OCI-LY1 (cell line): ENCODE data around the gene BCL10.

ENCODE experiments used
- H2AFZ ChIP-seq: fragments of 200-600 bp; sonication (generic), shearing (Covaris generic); 2 replicates; pipeline ENCODE4 v1.6.0; 2014; ENCODE audit warnings: antibody characterized with exemption, mild to moderate bottlenecking, low read length
- H3F3A ChIP-seq: fragments of 200-600 bp; sonication (generic), shearing (Covaris generic); 2 replicates; pipeline ENCODE4 v1.6.0; 2014; ENCODE audit warnings: mild to moderate bottlenecking, antibody characterized with exemption, low read length, moderate library complexity; ENCODE audit not compliant: insufficient read depth
- H3K27ac ChIP-seq: fragments of 200-600 bp; sonication (generic); 2 replicates; pipeline ENCODE4 v1.5.1; 2014; ENCODE audit warnings: low read length, mixed run types, mild to moderate bottlenecking, low read depth; ENCODE audit not compliant: poor library complexity, severe bottlenecking
- H3K27me3 ChIP-seq: fragments of 200-600 bp; sonication (generic); 2 replicates; pipeline ENCODE4 v1.6.0; 2014; ENCODE audit warnings: antibody characterized with exemption, mild to moderate bottlenecking, low read length, moderate library complexity; ENCODE audit not compliant: insufficient read depth
- H3K36me3 ChIP-seq: fragments of 200-600 bp; sonication (generic); 2 replicates; pipeline ENCODE4 v1.6.1; 2014; ENCODE audit warnings: mild to moderate bottlenecking, antibody characterized with exemption, low read length, moderate library complexity, mixed read lengths; ENCODE audit not compliant: insufficient read depth
- H3K4me1 ChIP-seq: fragments of 200-600 bp; sonication (generic); 2 replicates; pipeline ENCODE4 v1.5.1; 2014; ENCODE audit warnings: mild to moderate bottlenecking, low read length, moderate library complexity; ENCODE audit not compliant: insufficient read depth, severe bottlenecking
- H3K4me2 ChIP-seq: fragments of 200-600 bp; sonication (generic), shearing (Covaris generic); 2 replicates; pipeline ENCODE4 v1.6.1; 2014; ENCODE audit warnings: low read length
- H3K4me3 ChIP-seq: fragments of 200-600 bp; sonication (generic); 2 replicates; pipeline ENCODE4 v1.5.1; 2014; ENCODE audit warnings: low read length, low read depth, mild to moderate bottlenecking, mixed read lengths; ENCODE audit not compliant: poor library complexity, severe bottlenecking
- H3K79me2 ChIP-seq: fragments of 200-600 bp; shearing (Covaris generic); 2 replicates; pipeline ENCODE4 v1.6.1; 2016; ENCODE audit warnings: mixed run types, low read length, mixed read lengths; ENCODE audit not compliant: insufficient read depth
- H3K9ac ChIP-seq: fragments of 200-600 bp; sonication (generic), shearing (Covaris generic); 2 replicates; pipeline ENCODE4 v1.6.1; 2014; ENCODE audit warnings: mild to moderate bottlenecking, low read length, mixed read lengths
- H3K9me2 ChIP-seq: fragments of 200-600 bp; sonication (generic), shearing (Covaris generic); 2 replicates; pipeline ENCODE4 v1.6.1; 2014; ENCODE audit warnings: low read depth, mild to moderate bottlenecking, low read length, mixed read lengths
- H3K9me3 ChIP-seq: fragments of 200-600 bp; shearing (Covaris generic); 2 replicates; pipeline ENCODE4 v1.6.1; 2014; ENCODE audit warnings: low read length, mixed read lengths
- H4K20me1 ChIP-seq: fragments of 200-600 bp; sonication (generic), shearing (Covaris generic); 2 replicates; pipeline ENCODE4 v1.6.0; 2016; ENCODE audit warnings: mild to moderate bottlenecking, low read length; ENCODE audit not compliant: insufficient read depth
- CTCF ChIP-seq: fragments of 200-600 bp; sonication (generic), shearing (Covaris generic); IDR thresholded peaks from 2 replicates; pipeline ENCODE4 v1.5.1; 2017; ENCODE audit warnings: mild to moderate bottlenecking, antibody characterized with exemption, low read length, moderate library complexity, mixed read lengths
- EZH2 ChIP-seq: fragments of 200-600 bp; sonication (generic), shearing (Covaris generic); IDR thresholded peaks from 2 replicates; pipeline ENCODE4 v1.8.0; 2017; ENCODE audit warnings: borderline replicate concordance, mixed run types, mild to moderate bottlenecking, antibody characterized with exemption, low read length, moderate library complexity, mixed read lengths

BCL10 gene

GRCh38 chr1:85243372-85243771, 33.1 kb downstream of the BCL10 start:
- H3K4me2 ChIP-seq = no peak overlapping the region
- H3K9ac ChIP-seq = no peak overlapping the region
- H3K27me3 ChIP-seq = no peaks in the 10 kb centered on the region
- no peak overlapping the region for H3K4me3 ChIP-seq
- no peaks in the 10 kb centered on the region for H3K79me2 ChIP-seq
- TF ChIP-seq CTCF (no peak), EZH2 (no peak)
- no peaks in the 10 kb centered on the region for H3K4me1 ChIP-seq
- H3K9me3 ChIP-seq = no peaks in the 10 kb centered on the region
- no peaks in the 10 kb centered on the region for H3K36me3 ChIP-seq
- no peaks in the 10 kb centered on the region for H3F3A ChIP-seq
- H3K9me2 ChIP-seq = no peaks in the 10 kb centered on the region
- no peak overlapping the region for H2AFZ ChIP-seq
- no peaks in the 10 kb centered on the region for H4K20me1 ChIP-seq
- no peak overlapping the region for H3K27ac ChIP-seq

GRCh38 chr1:85240643-85241042, 35.8 kb downstream of the BCL10 start:
- Histone ChIP-seq H3K9me2 (no peaks in the 10 kb centered on the region), H3K9ac (no peak overlapping the region), H3K27me3 (no peaks in the 10 kb centered on the region), H2AFZ (peak overlapping the region; percentile 54; the same call in 1 of the 2 replicates), H3K36me3 (no peaks in the 10 kb centered on the region), H3K9me3 (no peaks in the 10 kb centered on the region), H3K4me1 (no peaks in the 10 kb centered on the region), H3K4me3 (no peak overlapping the region), H3F3A (no peaks in the 10 kb centered on the region), H3K79me2 (no peaks in the 10 kb centered on the region), H3K4me2 (no peak overlapping the region), H4K20me1 (no peaks in the 10 kb centered on the region), H3K27ac (no peak overlapping the region)
- no peak for TF ChIP-seq EZH2
- no peak for TF ChIP-seq CTCF

- peak; percentile 34; the same call in 1 of the 2 replicates for TF ChIP-seq CTCF
- no peak for TF ChIP-seq EZH2
- Histone ChIP-seq H3K79me2 (no peaks in the 10 kb centered on the region), H3K4me2 (no peak overlapping the region), H3K36me3 (no peaks in the 10 kb centered on the region), H3F3A (no peaks in the 10 kb centered on the region), H3K9me2 (no peaks in the 10 kb centered on the region), H3K4me3 (no peak overlapping the region), H3K27me3 (no peaks in the 10 kb centered on the region), H2AFZ (no peak overlapping the region), H4K20me1 (no peaks in the 10 kb centered on the region), H3K27ac (no peak overlapping the region), H3K9me3 (no peaks in the 10 kb centered on the region), H3K4me1 (no peaks in the 10 kb centered on the region), H3K9ac (no peak overlapping the region)
These were observed 36.2 kb downstream of the BCL10 start for GRCh38 chr1:85240174-85240601.
